Measurements from ENCODE around the gene PLEKHH2.
"Not testable (repeated sequence)": the region's sequence is repeated elsewhere in the genome, so short reads cannot be mapped to it uniquely, and the experiment has no call there.

Gene PLEKHH2

DNA sequence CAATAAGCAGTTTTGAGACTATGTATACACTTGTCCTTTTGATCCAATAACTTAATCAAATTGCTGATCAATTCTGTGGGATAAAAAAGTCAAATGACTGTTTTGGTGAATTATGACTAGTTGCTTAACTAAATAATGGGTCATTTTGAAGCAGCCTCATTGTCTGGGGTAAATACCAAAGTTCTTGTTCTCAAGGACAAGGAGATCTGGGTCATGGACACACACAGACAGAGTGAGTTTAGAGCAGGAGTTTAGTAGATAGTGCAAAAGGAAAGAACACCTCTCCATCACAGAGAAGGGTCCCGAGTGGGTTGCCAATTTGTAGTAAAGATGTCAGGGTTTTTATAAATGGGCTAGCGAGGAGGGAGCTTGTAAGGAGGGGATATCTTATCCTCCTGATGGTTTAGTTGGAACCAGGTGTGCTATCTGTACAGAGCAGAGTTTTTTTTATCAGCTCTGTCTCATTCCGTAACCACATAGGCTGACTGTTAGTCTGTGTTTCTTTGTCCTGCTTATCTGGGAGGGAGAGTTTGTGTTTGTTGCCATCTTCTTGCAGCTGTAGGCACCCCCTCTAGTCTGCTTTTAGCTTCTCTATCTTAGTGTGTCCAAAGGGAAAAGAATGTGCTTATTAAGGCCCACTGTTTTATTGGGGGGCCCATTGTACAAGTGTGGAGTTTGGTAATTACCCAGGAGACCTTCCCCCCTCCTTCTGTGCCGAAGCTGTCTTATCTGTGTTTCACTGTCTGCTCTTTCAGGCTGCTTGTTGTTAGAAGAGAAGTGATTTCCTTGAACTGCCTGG, 87.9 kb downstream of the PLEKHH2 start:
- DNase-seq, result no peak

DNA sequence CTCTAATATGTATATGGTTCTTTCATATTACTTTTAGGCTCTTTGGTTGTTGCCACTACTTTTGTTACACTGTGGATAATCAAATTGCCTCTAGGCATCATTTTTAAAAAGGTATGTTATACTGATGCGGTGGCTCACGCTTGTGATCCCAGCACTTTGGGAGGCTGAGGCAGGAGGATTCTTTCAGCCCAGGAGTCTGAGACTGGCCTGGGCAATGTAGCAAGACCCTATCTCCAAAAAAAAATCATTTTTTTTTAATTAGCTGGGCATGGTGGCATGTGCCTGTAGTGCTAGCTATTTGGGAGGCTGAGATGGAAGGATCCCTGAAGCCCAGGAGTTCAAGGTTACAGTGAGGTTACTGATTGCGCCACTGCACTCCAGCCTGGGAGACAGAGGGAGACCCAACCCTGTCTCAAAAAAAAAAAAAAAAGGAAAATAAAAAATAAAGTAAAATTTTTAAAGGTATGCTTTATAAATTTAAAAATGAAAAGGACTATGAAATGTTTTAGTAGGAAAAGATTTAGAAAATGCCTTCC, 88.7 kb downstream of the PLEKHH2 start:
- no peak for DNase-seq

DNA sequence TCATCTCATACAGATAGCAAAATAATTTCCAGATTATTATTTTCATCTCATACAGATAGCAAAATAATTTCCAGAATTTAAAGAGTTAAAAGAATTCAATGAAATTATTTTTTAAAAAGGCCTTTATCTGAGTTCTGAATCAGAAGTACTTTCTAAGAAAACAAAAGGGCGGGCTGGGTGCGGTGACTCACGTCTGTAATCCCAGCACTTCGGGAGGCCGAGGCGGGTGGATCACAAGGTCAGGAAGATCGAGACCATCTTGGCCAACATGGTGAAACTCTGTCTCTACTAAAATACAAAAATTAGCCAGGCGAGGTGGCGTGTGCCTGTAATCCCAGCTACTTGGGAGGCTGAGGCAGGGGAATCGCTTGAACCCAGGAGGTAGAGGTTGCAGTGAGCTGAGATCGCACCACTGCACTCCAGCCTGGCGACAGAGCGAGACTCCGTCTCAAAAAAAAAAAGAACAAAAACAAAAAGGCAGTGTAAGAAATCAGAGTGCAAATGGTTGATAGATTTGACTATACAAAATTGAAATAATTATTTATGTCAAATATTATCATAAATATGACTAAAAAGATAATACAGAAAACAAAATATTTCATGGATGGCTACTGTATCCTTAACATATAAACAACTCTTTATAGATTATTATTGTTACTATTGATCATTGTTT, 90.0 kb downstream of the PLEKHH2 start:
- DNase-seq, result not testable (repeated sequence)

DNA sequence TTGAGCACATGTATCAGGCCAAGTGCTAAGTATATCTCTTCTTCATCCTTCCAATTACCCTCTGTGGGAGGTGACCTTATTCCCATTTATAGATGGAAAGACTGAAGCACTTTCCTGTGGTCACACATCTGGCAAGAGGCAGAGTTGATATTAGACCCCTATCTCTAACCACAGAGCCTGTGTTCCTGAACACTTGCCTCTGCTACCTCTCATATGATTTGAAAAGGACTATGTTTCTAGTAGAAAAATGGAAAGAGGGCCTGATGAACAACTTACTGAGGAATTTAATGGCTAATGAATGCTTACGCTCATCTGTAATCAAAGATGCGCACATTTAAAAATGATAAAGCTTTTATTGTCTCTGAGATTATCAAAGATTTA, 90.6 kb downstream of the PLEKHH2 start:
- no peak for DNase-seq

DNA sequence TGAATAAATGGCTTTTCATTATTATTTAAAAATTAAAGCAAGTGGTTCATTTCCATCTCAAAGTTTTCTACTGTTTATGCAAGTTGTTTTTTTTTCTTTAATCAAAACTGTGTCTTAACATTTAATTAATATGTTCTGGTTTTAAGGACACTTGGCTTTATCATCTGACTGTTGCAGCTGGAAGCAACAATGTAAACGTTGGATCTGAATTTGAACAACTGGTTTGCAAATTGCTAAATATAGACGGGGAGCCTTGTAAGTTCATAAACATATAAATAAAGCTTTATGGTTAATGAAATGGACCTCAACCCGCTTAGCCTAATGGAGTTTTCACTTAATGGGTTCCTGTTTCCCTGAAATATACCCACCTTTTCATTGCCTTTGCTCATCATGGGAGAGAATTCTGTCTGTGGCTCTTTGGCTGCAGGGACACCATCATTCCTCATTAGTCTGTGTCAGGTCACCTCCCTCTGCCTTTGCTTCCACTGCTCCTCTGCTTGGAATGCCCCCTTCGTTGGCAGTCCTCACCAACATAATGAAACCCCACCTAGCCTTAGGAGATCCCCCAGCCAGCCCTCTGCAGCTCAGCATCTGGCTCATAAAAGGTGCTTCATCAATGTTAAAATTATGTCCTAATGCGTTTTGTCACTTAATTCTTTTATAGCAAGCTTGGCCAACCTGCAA, 92.6 kb downstream of the PLEKHH2 start:
- DNase-seq, result no peak

DNA sequence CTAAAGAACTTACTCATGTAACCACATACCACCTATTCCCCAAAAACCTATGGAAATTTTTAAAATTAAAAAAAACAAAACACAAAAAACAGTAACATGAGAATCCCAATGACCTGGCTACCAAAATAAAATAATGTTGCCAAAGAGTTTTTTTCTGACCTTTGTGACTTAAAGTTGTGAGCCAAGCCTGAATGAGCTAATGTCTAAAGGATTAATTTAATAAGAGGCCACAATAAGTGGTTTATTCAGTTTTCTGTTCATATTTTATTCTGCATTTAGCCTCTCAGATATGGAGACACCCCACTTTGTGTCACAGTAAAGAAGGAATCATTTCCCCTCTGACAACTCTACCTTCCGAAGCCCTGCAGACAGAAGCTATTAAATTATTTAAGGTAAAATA, 94.2 kb downstream of the PLEKHH2 start:
- no peak for DNase-seq

DNA sequence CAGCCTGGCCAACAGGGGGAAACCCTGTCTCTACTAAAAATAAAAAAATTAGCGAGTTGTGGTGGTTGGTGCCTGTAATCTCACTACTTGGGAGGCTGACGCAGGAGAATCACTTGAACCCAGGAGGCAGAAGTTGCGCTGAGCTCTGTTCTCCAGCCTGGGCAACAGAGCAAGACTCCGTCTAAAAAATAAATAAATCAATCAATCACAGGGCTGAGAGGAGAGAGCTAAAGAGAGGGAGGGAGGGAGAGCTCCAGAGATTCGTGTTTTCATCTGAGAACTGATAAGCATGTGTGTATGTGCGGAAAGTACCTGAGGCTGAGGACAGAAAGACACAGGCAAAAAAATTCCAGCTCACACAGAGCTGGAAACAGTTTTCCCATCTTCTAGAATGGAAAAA, 99.6 kb downstream of the PLEKHH2 start:
- DNase-seq, result no peak

DNA sequence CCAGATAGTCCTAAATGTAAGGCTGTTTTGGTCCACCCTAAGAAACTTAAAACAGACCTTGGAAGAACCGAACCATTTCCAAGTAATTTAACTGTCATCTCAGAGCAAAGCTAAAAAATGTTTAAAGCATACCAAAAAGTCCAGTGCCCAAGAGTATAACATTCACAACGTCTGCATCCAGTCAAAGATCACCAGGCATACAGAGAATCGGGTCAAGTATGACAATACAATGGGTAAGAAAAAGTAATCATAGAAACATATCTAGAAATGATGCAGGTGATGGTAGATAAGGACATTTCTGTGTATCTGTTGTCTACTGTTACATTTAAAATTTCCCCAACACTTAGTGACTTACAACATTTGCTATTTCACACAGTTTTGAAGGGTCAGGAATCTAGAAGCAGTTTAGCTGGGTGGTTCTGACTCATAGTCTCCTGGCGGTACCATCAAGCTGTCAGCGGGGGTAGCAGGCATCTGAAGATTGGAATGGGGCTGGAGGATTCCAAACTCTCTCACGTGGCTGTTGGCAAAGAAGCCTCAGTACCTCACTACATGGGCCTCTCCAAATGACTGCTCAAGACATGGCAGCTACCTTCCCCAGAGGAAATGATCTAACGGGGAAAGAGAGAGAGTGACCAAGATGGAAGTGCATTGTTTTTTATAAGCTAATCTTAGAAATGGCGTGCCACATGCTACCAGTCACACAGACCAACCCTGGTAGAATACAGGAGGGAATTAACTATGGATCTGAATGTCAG, 100.2 kb downstream of the PLEKHH2 start:
- no peak for DNase-seq

DNA sequence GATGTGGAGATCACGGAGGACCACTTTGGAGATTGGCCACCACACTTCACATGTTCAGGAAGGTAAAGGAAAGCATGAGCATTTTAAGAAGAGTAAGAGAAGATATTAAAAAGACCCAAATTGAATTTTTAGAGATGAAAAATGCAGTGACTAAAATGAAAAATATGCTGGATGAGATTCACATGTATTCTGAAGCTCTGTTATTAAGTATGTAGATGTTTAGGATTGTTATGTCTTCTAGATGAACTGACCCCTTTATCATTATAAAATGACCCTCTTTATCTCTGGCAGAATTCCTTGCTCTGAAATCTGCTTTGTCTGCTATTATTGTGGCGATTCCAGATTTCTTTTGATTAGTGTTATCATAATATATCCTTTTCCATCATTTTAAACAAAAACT, 100.8 kb downstream of the PLEKHH2 start:
- DNase-seq, result no peak

DNA sequence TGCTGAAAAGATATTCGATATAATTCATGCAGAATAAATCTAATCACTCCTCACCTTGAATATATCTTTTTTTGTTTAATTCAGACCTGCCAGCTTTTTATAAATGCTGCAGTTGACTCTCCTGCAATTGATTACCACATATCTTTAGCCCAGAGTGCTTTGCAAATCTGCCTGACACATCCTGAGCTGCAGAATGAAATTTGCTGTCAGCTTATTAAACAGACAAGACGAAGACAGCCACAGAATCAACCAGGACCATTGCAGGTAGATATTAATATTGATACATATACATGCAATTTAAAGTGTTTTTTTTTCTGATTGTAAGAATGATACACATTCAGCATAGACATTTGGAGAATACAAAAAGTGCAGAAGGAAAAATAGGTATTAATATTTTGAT, 101.2 kb downstream of the PLEKHH2 start:
- DNase-seq, result no peak

DNA sequence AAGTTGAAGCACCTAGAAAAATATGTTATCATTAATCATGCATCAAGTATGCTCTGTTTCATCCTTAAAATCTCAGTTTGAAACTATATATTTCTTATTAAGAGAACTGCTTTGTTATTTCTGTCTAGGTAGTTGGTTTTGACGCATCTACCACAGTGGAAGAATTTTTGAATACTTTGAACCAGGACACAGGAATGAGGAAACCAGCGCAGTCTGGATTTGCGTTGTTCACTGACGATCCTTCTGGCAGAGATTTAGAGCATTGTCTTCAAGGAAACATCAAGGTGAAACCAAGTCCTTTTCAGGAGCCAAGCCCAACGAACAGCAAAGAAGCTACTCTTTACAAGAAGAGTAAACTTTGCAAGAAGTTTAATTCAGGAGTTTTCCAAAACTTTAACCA, 106.6 kb downstream of the PLEKHH2 start:
- no peak for DNase-seq

DNA sequence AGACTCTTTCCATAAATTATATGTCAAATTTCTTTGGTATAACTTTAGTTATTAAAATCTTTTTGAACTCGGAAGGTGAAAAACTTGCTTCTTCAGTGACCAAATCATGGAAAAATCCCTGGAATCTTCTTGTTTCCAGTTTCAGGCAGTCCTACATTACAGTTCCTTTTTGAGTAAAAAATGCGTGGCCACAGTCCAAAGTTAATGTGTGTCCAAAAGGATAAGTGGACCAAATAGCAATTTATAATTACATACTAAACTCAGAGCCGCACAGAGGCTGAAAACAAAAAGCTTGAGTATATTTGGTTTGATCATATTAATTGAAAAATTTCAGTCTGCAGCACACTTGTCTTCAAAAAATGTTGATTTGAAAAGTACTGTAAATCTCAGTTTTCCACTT, 108.4 kb downstream of the PLEKHH2 start:
- DNase-seq, result no peak

DNA sequence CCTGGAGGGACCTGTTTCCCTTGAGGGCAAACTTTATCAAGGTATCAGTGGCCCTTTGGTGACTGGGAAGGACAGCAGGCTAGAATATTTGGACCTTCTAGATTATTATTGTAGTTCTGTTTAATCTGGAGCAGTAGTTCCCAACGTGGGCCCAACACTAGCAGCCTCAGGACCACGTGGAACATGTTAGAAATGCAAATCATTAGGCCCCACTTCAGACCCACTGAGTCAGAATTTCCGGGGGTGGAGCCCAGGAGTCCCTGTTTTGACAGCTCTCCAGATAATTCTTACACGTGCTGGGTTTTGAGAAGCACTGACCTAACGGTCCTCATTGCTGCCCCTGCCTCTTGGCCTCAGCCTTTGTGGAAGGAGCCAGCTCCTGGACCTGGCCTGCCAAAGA, 111.3 kb downstream of the PLEKHH2 start:
- no peak for DNase-seq

DNA sequence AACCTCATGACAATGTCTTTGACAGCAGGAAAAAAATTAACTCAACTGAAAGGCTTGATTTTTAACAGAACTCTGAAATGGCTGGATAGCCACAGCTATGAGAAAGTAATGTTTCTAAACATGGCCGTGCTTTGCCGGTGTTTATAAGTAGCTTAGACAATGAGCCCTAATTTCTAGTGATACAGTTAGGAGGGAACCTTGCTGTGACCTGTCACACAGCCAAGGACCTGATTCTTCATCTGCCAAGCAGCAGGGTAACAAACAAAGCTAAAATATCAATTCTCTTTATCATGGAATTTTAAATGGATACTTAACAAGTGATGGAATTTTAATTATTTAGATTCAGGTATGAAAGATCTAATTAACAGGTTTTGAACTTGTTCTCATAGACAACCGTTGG, 112.5 kb downstream of the PLEKHH2 start:
- DNase-seq, result no peak

DNA sequence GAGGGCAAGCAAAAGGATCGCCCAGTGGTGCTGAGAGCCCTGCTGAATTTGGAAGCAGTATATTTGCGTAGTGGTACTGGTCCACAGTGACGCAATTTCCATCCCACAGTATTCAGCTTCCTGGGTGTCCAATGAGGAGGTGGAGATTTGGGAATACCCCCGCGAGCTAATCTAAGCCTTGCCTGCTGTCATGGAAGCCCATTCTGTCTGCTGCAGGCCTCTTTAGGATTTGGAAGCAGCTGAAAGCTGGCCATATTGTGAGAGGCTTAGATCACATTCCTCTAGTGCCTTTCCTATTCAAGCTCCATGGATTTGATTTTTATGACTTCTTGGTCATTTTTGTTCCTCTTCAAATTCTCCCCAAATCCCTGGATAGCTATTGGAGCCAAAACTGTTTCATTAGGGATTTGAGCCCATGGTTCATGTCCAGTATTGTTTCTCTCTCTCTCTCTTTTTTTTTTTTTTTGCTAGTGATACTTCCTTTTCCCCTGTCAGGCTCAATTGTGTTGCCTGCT, 114.5 kb downstream of the PLEKHH2 start:
- no peak for DNase-seq

DNA sequence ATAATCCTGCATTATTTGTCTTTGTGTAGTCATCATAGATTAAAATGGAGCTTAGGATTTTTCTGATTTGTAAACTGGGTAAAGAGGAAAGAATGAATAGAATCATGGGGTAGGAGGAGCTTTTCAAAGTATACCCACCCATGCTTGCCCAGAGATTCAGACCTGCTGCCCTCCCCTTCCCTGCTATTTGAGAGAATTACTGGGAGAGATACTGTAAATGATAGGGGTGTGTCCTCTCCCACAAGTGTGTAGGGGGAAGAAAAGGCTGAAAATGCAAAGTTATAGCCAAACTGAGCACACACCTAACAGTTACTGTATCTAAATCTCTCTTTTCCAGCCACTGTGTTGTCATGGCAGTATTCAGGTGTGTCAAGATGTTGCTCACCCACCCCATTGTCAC, 115.2 kb downstream of the PLEKHH2 start:
- DNase-seq, result no peak

DNA sequence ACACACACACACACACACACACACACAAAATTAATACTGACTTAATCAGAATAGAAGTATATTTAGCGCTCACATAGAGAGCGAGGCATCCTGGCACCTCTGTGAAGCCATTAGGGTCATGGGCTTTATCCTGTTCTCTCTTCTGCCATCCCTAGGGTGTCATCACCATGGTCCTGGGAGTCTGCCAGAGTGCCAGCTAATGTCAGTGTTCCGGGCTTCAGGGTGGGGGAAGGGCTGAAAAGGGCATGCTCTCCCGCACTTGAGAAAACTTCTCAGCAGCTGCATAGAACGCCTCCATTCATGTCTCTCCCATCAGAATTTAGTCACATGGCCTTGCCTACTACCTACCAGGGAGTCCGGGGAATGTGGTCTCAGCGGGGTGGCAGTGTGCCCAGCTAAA, 117.1 kb downstream of the PLEKHH2 start:
- no peak for DNase-seq

DNA sequence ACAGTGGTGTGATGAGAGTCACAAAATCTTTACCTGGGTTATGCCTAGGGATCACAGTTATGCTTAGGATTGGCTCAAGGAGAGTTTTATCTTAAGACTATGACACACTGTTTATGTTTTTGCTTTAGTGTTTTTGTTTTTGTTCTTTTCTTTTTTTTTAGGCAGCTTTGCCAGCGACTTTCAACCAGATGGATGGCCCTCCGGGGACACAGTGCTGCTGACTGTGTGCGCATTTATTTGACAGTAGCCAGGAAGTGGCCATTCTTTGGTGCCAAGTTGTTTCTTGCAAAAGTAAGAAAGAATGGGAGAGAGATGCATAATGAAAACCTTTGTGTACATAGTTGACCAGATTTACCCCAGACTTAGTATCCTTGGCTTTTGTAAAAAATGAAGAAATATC, 121.7 kb downstream of the PLEKHH2 start:
- no peak for DNase-seq

DNA sequence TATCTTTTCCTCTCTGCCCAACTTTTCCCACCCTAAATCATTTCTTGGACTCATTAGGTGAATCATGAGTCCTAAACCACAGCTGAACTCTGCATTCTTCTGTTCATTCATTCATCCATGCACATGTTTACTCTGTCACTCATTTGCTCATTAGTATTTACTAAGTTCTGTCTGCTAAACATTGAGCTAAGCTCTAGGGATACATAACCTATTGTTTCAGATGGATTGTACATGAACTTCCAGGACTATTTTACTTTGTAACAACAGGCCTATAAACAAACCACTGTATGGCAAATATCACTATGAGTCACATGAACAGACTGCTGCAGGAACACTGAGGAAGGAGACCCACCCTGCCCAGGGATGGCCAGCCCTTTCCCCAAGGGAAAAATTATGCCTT, 122.1 kb downstream of the PLEKHH2 start:
- no peak for DNase-seq

DNA sequence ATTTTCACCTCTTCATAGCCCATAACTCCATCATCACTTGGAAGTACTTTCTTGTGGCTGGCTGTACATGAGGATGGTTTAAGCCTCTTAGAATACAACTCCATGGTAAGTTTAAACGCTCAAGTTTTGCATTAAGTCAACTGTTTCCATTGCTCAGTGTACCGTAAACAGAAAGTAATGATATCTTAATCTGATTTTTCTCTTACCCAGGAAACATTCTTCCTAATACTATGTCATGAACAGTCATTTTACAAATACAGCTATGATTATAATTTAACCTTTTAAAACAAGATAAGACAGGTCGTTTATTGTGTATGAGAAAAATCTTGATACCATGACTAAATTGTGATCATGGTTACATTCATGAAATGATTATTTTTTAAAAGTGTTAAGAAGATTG, 125.2 kb downstream of the PLEKHH2 start:
- no peak for DNase-seq

DNA sequence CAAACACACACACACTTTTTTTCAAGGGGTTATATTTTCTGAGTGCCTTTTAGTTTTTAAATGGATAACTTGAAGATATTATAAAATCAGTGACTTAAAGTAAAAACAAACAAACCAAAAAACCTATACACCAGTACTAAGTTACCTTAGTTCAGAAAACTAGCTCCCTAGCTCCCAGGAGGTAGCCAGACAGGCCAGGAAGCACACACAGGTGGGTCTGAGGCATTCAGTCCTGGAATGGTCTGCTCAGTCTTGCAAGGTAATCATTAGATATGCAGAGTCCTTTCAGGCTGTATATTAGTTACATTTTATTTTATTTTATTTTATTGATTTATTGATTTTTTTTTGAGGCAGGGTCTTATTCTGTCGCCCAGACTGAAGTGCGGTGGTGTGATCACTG, 126.0 kb downstream of the PLEKHH2 start:
- DNase-seq, result no peak

DNA sequence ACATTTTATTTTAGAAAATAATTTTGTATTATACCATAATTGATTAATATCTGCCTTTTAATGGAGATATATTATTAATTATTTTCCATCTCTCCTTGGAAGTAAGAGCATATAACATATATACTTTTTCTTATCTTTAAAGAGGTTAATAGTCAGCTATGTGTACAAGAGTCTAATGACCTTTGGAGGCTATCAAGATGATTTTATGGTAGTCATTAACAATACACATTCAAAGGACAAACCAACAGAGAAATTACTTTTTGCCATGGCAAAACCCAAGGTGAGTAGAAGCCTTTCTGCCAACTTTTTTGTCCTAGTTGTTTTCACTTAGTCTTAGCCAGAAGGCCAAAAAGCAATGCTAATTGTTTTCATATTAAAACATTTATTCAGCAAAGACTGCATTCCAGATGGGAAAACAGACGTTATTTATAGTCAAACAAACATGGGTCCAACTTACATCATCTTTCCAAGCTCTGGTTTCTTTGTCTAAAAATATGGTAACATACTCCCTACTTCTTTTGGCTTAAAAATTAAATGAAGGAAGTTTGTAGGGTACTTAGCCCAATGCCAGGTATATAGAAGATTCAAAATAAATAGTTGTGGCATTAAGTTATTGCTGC, 127.1 kb downstream of the PLEKHH2 start:
- DNase-seq, result peak; percentile 84

DNA sequence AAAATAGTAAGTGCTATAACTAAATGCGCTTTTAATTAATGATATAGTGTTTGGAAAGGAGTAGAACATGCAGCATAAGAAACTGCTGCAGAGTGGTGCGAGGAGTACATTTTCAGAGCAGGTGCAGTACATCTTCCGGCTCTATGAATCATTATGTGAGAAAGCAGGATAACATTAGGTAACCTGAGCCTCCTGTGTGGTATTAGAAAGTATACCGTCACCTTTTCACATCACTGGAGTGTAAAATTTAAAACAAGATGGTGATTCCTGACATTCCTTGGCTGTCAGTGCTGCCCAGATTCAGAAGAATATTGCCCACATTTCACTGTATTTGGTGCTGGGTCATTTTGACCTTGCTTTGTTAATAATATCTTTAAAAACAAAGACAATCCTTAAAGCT, 128.9 kb downstream of the PLEKHH2 start:
- DNase-seq, result no peak

All from NCI-H1694 treated with DMSO at 0.1 percent for 48 hours (cell line).